Stomach (tissue), 9 donors: ENCODE results near the gene TUBB1. TPM values are rescaled to one million over a fixed set of nuclear protein-coding genes. Genes with fewer than 3 reads are reported as not detected.

ENCODE experiments used
- DNase-seq, 2 donors: peaks; one replicate each; pipeline versions ENCODE4 v3.0.0 to v3.0.0-alpha.2; 2013 to 2019
- H3K27ac ChIP-seq, 5 donors: fragments of 200-600 bp in 4 of 5; sonication (generic) in 4 of 5; one replicate each; pipeline ENCODE4 v1.5.1; 2013 to 2019; ENCODE audit warnings: mild to moderate bottlenecking in 1 of 5, moderate library complexity in 1 of 5
- H3K27me3 ChIP-seq, 3 donors: fragments of 200-600 bp; sonication (generic); one replicate each; pipeline ENCODE4 v1.5.1; 2017 to 2019; ENCODE audit warnings: mixed run types in 1 of 3
- H3K36me3 ChIP-seq, 4 donors: fragments of 200-600 bp; sonication (generic); 1 replicate in 3 of 4; 2 replicates in 1 of 4; pipeline ENCODE4 v1.5.1; 2016 to 2019
- H3K4me1 ChIP-seq, 4 donors: fragments of 200-600 bp; sonication (generic); one replicate each; pipeline ENCODE4 v1.5.1; 2016 to 2019
- H3K4me3 ChIP-seq, 4 donors: fragments of 200-600 bp; sonication (generic) in 3 of 4; one replicate each; pipeline ENCODE4 v1.5.1; 2016 to 2019; ENCODE audit warnings: mild to moderate bottlenecking in 1 of 4
- H3K9me3 ChIP-seq, 4 donors: fragments of 200-600 bp; sonication (generic); one replicate each; pipeline ENCODE4 v1.5.1; 2016 to 2019
- CTCF ChIP-seq, 7 experiments: fragments of 450-650 bp in 4 of 7; fragments of 200-600 bp in 3 of 7; sonication (generic) in 3 of 7; IDR thresholded peaks; one replicate each; pipeline ENCODE4 v1.5.1; 2016 to 2019; ENCODE audit warnings: antibody characterized with exemption in 7 of 7, control low read depth in 2 of 7, mild to moderate bottlenecking in 1 of 7
- EP300 ChIP-seq: sonication (generic); formaldehyde crosslinking; IDR thresholded peaks from one replicate; pipeline ENCODE4 v1.6.1; 2017; ENCODE audit warnings: antibody characterized with exemption
- POLR2A ChIP-seq, 4 donors: fragments of 450-650 bp; IDR thresholded peaks; one replicate each; pipeline ENCODE4 v1.6.1; 2016; ENCODE audit warnings: antibody characterized with exemption in 4 of 4, control low read depth in 2 of 4, mild to moderate bottlenecking in 1 of 4, moderate library complexity in 1 of 4
- POLR2AphosphoS5 ChIP-seq, 3 donors: sonication (generic); formaldehyde crosslinking; IDR thresholded peaks; one replicate each; pipeline ENCODE4 v1.6.1; 2016; ENCODE audit warnings: antibody characterized with exemption in 3 of 3
- whole genome bisulfite sequencing, 5 donors: extraction: QIAGEN DNeasy Blood & Tissue Kit in 3 of 5; methylation state at CpG; one replicate each; pipeline versions ENCODE4 v1.1.5 to v1.1.7; 2013 to 2018; 5-methylcytosine and 5-hydroxymethylcytosine counted together
- intact Hi-C: fragments of 100-400 bp; cut with DNase I; formaldehyde crosslinking; loops from one replicate; pipeline ENCODE4 v1.15.1; 2023; ENCODE audit warnings: low total_unique reads
- polyA plus RNA-seq, 3 donors: library from polyadenylated mRNA; stranded (reverse); fragments of 200-250 nt; gene quantifications; one replicate each; pipeline ENCODE4 v1.2.3, GENCODE V29; 2013
- total RNA-seq, 5 donors: library from RNA; depleted of rRNA; stranded (reverse); fragments of >200 nt; gene quantifications; one replicate each; pipeline versions ENCODE4 v1.1.0 to v1.2.3, GENCODE V29; 2014 to 2016
- donor health status: healthy with polysubstance abuse.
- donor health status: Bipolar disorder and iron deficiency.
- donor health status: healthy.

The TUBB1 gene
- total and polyA plus RNA-seq, 8 donors: 0.03 to 0.55 (median 0.12) TPM; not detected in 5

GRCh38 chr20:59062081-59062480, 42.9 kb downstream of the TUBB1 start:
- intact Hi-C loops: no loop called here
- WGBS, 5 donors: 63 to 78% (median 68%) methylated on average over 4 of the region's 4 CpGs

GRCh38 chr20:59063358-59064213, 44.4 kb downstream of the TUBB1 start:
- peak in 1 of 2 donors; percentile 68 for DNase-seq
- Histone ChIP-seq H3K9me3 (no peaks in the 10 kb centered on the region), H3K27me3 (peaks cover 0 to 8% (median 0%) of the 10 kb centered on the region in 3 donors), H3K27ac (peak overlapping the region in 1 of 5 donors; percentile 48), H3K4me3 (no peak overlapping the region), H3K36me3 (no peaks in the 10 kb centered on the region), H3K4me1 (peaks cover 0 to 14% (median 5%) of the 10 kb centered on the region in 4 donors)
- 30 to 50% (median 37%) methylated on average over 22 of the region's 22 CpGs for WGBS, 5 donors
- TF ChIP-seq POLR2AphosphoS5 (IDR thresholded peaks at IDR 0.05) (peak in 1 of 3 donors; percentile 53), EP300 (no peak), CTCF (IDR thresholded peaks at IDR 0.05) (no peak), POLR2A (IDR thresholded peaks at IDR 0.05) (no peak)
- intact Hi-C loops: no loop called here

More at GRCh38 chr20:59062081-59062480, 42.9 kb downstream of the TUBB1 start:
- TF ChIP-seq CTCF (IDR thresholded peaks at IDR 0.05): no peak
- TF ChIP-seq POLR2A (IDR thresholded peaks at IDR 0.05): no peak
- no peak for TF ChIP-seq POLR2AphosphoS5 (IDR thresholded peaks at IDR 0.05)
- TF ChIP-seq EP300: no peak
- Histone ChIP-seq H3K4me3 (no peak overlapping the region), H3K36me3 (no peaks in the 10 kb centered on the region), H3K9me3 (no peaks in the 10 kb centered on the region), H3K4me1 (peaks cover 0 to 14% (median 5%) of the 10 kb centered on the region in 4 donors), H3K27me3 (no peaks in the 10 kb centered on the region), H3K27ac (no peak overlapping the region)
- DNase-seq: no peak

- no peak for DNase-seq
- intact Hi-C loops: no loop called here
- peaks cover 0 to 14% (median 5%) of the 10 kb centered on the region in 4 donors for H3K4me1 ChIP-seq
- no peak overlapping the region for H3K4me3 ChIP-seq
- peak overlapping the region in 1 of 5 donors; percentile 48 for H3K27ac ChIP-seq
- peaks cover 0 to 8% (median 0%) of the 10 kb centered on the region in 3 donors for H3K27me3 ChIP-seq
- no peaks in the 10 kb centered on the region for H3K9me3 ChIP-seq
- 30 to 42% (median 37%) methylated on average over 4 of the region's 4 CpGs for WGBS, 5 donors
- no peak for TF ChIP-seq CTCF (IDR thresholded peaks at IDR 0.05)
- TF ChIP-seq EP300: no peak
- no peak for TF ChIP-seq POLR2A (IDR thresholded peaks at IDR 0.05)
- no peaks in the 10 kb centered on the region for H3K36me3 ChIP-seq
Observed at GRCh38 chr20:59064214-59064722, 45.0 kb downstream of the TUBB1 start.

GRCh38 chr20:59068534-59068933, 49.3 kb downstream of the TUBB1 start:
- peaks cover 0 to 10% (median 4%) of the 10 kb centered on the region in 4 donors for H3K4me1 ChIP-seq
- DNase-seq: no peak
- WGBS, 5 donors: 66 to 79% (median 75%) methylated on average over 4 of the region's 4 CpGs
- H3K36me3 ChIP-seq: no peaks in the 10 kb centered on the region
- H3K4me3 ChIP-seq: no peak overlapping the region
- no peaks in the 10 kb centered on the region for H3K9me3 ChIP-seq
- H3K27me3 ChIP-seq: peaks cover 0 to 21% (median 0%) of the 10 kb centered on the region in 3 donors
- intact Hi-C loops: no loop called here
- H3K27ac ChIP-seq: no peak overlapping the region
- TF ChIP-seq CTCF (IDR thresholded peaks at IDR 0.05) (no peak), POLR2AphosphoS5 (IDR thresholded peaks at IDR 0.05) (no peak), EP300 (no peak), POLR2A (IDR thresholded peaks at IDR 0.05) (no peak)
